Liver (tissue), 9 donors: ENCODE data around the gene SCAMP4. TPM values are rescaled to one million over a fixed set of nuclear protein-coding genes. Genes with fewer than 3 reads are reported as not detected.

Experiments
- DNase-seq: peaks from one replicate; pipeline ENCODE4 v3.0.0-alpha.2; 2017; ENCODE audit warnings: low spot score
- H3K27ac ChIP-seq, 2 donors: one replicate each; pipeline ENCODE4 v1.7.0; 2013; ENCODE audit warnings: inconsistent platforms in 2 of 2, low read length in 2 of 2, control low read depth in 1 of 2, low read depth in 1 of 2, mild to moderate bottlenecking in 1 of 2
- H3K27me3 ChIP-seq, 4 donors: one replicate each; pipeline versions ENCODE4 v1.6.1 to v1.7.0; 2013; ENCODE audit warnings: low read length in 3 of 4, inconsistent platforms in 1 of 4, mild to moderate bottlenecking in 1 of 4, moderate library complexity in 1 of 4; ENCODE audit not compliant: control insufficient read depth in 4 of 4, insufficient read depth in 4 of 4
- H3K36me3 ChIP-seq, 4 donors: one replicate each; pipeline versions ENCODE4 v1.6.1 to v1.7.0; 2013; ENCODE audit warnings: low read length in 3 of 4, mild to moderate bottlenecking in 3 of 4, low read depth in 1 of 4, moderate library complexity in 1 of 4; ENCODE audit not compliant: control insufficient read depth in 4 of 4, insufficient read depth in 3 of 4
- H3K4me1 ChIP-seq, 4 donors: one replicate each; pipeline versions ENCODE4 v1.6.1 to v1.7.0; 2013; ENCODE audit warnings: low read length in 3 of 4, mild to moderate bottlenecking in 3 of 4, moderate library complexity in 1 of 4; ENCODE audit not compliant: control insufficient read depth in 4 of 4, insufficient read depth in 4 of 4
- H3K4me3 ChIP-seq, 3 donors: one replicate each; pipeline versions ENCODE4 v1.6.1 to v1.7.0; 2013; ENCODE audit warnings: low read length in 3 of 3, control low read depth in 1 of 3, low read depth in 1 of 3, mild to moderate bottlenecking in 1 of 3
- H3K9ac ChIP-seq, 2 donors: one replicate each; pipeline ENCODE4 v1.7.0; 2013; ENCODE audit warnings: low read length in 2 of 2, mild to moderate bottlenecking in 2 of 2, moderate library complexity in 2 of 2, control low read depth in 1 of 2, low read depth in 1 of 2
- H3K9me3 ChIP-seq, 4 donors: one replicate each; pipeline versions ENCODE4 v1.6.1 to v1.7.0; 2013; ENCODE audit warnings: low read length in 3 of 4; ENCODE audit not compliant: control insufficient read depth in 4 of 4
- EGR1 ChIP-seq, 2 donors: IDR thresholded peaks; 2 replicates each; pipeline ENCODE4 v1.6.1; 2016 to 2018; ENCODE audit warnings: antibody characterized with exemption in 2 of 2, low read depth in 2 of 2
- FOXA1 ChIP-seq: IDR thresholded peaks from 2 replicates; pipeline ENCODE4 v1.6.1; 2016; ENCODE audit warnings: antibody characterized with exemption
- FOXA2 ChIP-seq: IDR thresholded peaks from 2 replicates; pipeline ENCODE4 v1.6.1; 2016; ENCODE audit warnings: antibody characterized with exemption
- GABPA ChIP-seq, 2 donors: IDR thresholded peaks in 1 of 2; conservative IDR thresholded peaks in 1 of 2; 2 replicates each; pipeline ENCODE4 v1.6.1; 2016; ENCODE audit warnings: antibody characterized with exemption in 2 of 2, mild to moderate bottlenecking in 1 of 2, moderate library complexity in 1 of 2
- HNF4A ChIP-seq, 2 donors: conservative IDR thresholded peaks; 2 replicates each; pipeline ENCODE4 v1.6.1; 2016; ENCODE audit warnings: antibody characterized with exemption in 2 of 2, mild to moderate bottlenecking in 2 of 2
- HNF4G ChIP-seq: IDR thresholded peaks from 2 replicates; pipeline ENCODE4 v1.6.1; 2016; ENCODE audit warnings: antibody characterized with exemption
- JUND ChIP-seq, 2 donors: IDR thresholded peaks; 2 replicates each; pipeline ENCODE4 v1.6.1; 2016; ENCODE audit warnings: antibody characterized with exemption in 2 of 2
- NR2F2 ChIP-seq: IDR thresholded peaks from 2 replicates; pipeline ENCODE4 v1.6.1; 2016; ENCODE audit warnings: antibody characterized with exemption
- RAD21 ChIP-seq, 2 donors: IDR thresholded peaks; 2 replicates each; pipeline ENCODE4 v1.6.1; 2016; ENCODE audit warnings: antibody characterized with exemption in 2 of 2, mild to moderate bottlenecking in 2 of 2
- RXRA ChIP-seq, 2 donors: IDR thresholded peaks; 2 replicates each; pipeline ENCODE4 v1.6.1; 2017 to 2018; ENCODE audit warnings: antibody characterized with exemption in 2 of 2, mild to moderate bottlenecking in 1 of 2
- SP1 ChIP-seq: IDR thresholded peaks from 2 replicates; pipeline ENCODE4 v1.6.1; 2018; ENCODE audit warnings: antibody characterized with exemption, mild to moderate bottlenecking
- TAF1 ChIP-seq: conservative IDR thresholded peaks from 2 replicates; pipeline ENCODE4 v1.6.1; 2016; ENCODE audit warnings: antibody characterized with exemption, mild to moderate bottlenecking
- YY1 ChIP-seq: IDR thresholded peaks from 2 replicates; pipeline ENCODE4 v1.6.1; 2016; ENCODE audit warnings: antibody characterized with exemption, mild to moderate bottlenecking
- WGBS: extraction: QIAGEN DNeasy Blood & Tissue Kit; methylation state at CpG from one replicate; pipeline ENCODE4 v1.1.7; 2013; 5-methylcytosine and 5-hydroxymethylcytosine counted together
- polyA plus RNA-seq, 2 donors: library from polyadenylated mRNA; stranded (reverse) in 1 of 2; unstranded in 1 of 2; fragments of 200-250 nt in 1 of 2; fragments of >200 nt in 1 of 2; fragmentation: Nextera tagmentation in 1 of 2; extraction: Ambion mirVana in 1 of 2; gene quantifications; one replicate each; pipeline versions ENCODE4 v1.2.1 to v1.2.3, GENCODE V29; 2013 to 2015
- total RNA-seq, 2 donors: library from RNA; depleted of rRNA; stranded (reverse); fragments of >200 nt; gene quantifications; one replicate each; pipeline ENCODE4 v1.2.3, GENCODE V29; 2014
- TF ChIP-seq, protein P1 (sequence below): IDR thresholded peaks from 2 replicates; pipeline ENCODE4 v1.6.1; 2016; ENCODE audit warnings: antibody characterized with exemption
- TF ChIP-seq, protein P2 (sequence below): IDR thresholded peaks from 2 replicates; pipeline ENCODE4 v1.6.1; 2016; ENCODE audit warnings: antibody characterized with exemption
- TF ChIP-seq, protein P3 (sequence below): IDR thresholded peaks from 2 replicates; pipeline ENCODE4 v1.6.1; 2016; ENCODE audit warnings: antibody characterized with exemption, mild to moderate bottlenecking
- TF ChIP-seq, protein P4 (sequence below): fragments of 150-350 bp; IDR thresholded peaks from 2 replicates; pipeline ENCODE4 v1.5.1; 2017; ENCODE audit warnings: improper control_type of control experiment, low read depth, low read length; ENCODE audit not compliant: missing input control
- TF ChIP-seq, protein P5 (sequence below): IDR thresholded peaks from 2 replicates; pipeline ENCODE4 v1.6.1; 2016; ENCODE audit warnings: antibody characterized with exemption
- donor health status: healthy.
- donor health status: healthy.
- donor health status: healthy.
- donor health status: healthy.
- donor health status: healthy.

SCAMP4 gene
- total and polyA plus RNA-seq, 4 donors = 13.0 to 22.1 (median 16.6) TPM

DNA sequence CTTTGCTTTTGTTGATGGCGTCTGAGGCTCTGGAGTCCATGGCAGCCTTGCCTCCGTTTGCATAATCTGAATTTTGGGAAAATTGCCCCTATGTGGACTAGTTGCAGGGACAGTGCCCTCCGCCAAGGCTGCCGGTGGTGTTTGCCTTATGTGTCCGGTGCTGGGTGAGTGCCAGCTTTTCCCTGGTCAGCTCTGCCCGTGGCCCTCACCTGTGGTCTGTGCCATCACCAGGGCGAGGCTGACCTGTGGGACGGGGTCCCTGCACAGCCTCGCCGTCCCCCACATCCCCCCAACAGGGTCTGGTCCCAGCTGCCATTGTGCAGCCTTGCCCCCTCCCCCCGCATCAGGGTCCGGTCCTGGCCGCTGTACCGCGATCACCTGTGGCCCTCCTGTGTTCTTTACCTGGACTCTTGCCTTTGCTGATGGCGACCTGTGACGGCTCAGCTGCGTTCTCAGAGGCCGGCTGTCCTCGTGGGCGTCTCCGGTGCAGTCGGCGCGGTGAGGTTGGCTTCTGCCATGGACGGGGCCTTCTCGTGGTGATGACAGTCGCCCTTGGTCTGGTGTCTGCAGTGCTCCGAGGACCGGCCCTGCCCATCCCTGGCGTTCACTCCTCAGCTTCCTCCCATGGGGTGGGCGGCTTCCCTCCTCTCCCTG, 48.4 kb downstream of the SCAMP4 start:
- DNase-seq = no peak
- WGBS = 90% methylated on average over 32 of the region's 32 CpGs
- peaks cover 0 to 10% (median 2%) of the 10 kb centered on the region in 4 donors for H3K36me3 ChIP-seq

DNA sequence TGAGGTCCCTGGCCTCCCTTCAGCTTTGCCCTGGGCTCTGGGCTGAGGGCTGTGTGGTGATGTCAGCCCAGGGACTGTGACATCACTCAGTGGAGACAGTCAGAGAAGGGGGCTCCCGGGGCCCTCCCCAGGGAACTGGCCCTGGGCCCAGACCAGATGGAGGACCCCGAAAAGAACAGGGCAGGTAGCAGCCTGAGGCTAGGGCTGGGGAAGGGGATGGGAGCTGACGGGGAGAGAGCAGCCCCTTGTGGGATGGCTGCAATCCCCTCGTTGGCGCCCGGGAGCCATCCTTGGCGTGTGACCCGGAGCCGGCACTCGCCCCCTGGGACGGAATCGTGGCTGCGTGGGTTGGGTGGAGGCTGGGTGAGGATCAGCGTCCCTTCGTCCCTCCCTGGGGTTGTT, 49.3 kb downstream of the SCAMP4 start:
- WGBS = 96% methylated on average over 15 of the region's 15 CpGs
- H3K36me3 ChIP-seq = peaks cover 0 to 10% (median 2%) of the 10 kb centered on the region in 4 donors

More for the DNA sequence above, 48.4 kb downstream of the SCAMP4 start:
- Histone ChIP-seq H3K4me3 (no peak overlapping the region), H3K9me3 (no peaks in the 10 kb centered on the region), H3K4me1 (no peaks in the 10 kb centered on the region), H3K27me3 (no peaks in the 10 kb centered on the region), H3K27ac (no peak overlapping the region), H3K9ac (no peak overlapping the region)
- no peak for TF ChIP-seq HNF4A (conservative IDR thresholded peaks at IDR 0.05)
- TF ChIP-seq, protein P1, sequence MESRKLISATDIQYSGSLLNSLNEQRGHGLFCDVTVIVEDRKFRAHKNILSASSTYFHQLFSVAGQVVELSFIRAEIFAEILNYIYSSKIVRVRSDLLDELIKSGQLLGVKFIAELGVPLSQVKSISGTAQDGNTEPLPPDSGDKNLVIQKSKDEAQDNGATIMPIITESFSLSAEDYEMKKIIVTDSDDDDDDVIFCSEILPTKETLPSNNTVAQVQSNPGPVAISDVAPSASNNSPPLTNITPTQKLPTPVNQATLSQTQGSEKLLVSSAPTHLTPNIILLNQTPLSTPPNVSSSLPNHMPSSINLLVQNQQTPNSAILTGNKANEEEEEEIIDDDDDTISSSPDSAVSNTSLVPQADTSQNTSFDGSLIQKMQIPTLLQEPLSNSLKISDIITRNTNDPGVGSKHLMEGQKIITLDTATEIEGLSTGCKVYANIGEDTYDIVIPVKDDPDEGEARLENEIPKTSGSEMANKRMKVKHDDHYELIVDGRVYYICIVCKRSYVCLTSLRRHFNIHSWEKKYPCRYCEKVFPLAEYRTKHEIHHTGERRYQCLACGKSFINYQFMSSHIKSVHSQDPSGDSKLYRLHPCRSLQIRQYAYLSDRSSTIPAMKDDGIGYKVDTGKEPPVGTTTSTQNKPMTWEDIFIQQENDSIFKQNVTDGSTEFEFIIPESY = no peak
- no peak for TF ChIP-seq YY1
- no peak for TF ChIP-seq NR2F2
- no peak for TF ChIP-seq JUND (IDR thresholded peaks at IDR 0.05)
- no peak for TF ChIP-seq EGR1 (IDR thresholded peaks at IDR 0.05; ENCODE audit: low read depth in 2 of 2)
- TF ChIP-seq FOXA1 = no peak

More for the DNA sequence above, 49.3 kb downstream of the SCAMP4 start:
- DNase-seq = no peak
- Histone ChIP-seq H3K4me3 (no peak overlapping the region), H3K27ac (no peak overlapping the region), H3K27me3 (no peaks in the 10 kb centered on the region), H3K9me3 (no peaks in the 10 kb centered on the region), H3K4me1 (no peaks in the 10 kb centered on the region), H3K9ac (no peak overlapping the region)
- TF ChIP-seq NR2F2 (no peak), JUND (IDR thresholded peaks at IDR 0.05) (no peak), YY1 (no peak), GABPA (IDR thresholded peaks at IDR 0.05 in 1 of 2, conservative IDR thresholded peaks at IDR 0.05 in 1 of 2) (no peak), EGR1 (IDR thresholded peaks at IDR 0.05; ENCODE audit: low read depth in 2 of 2) (no peak), SP1 (no peak), RXRA (IDR thresholded peaks at IDR 0.05) (no peak), FOXA2 (no peak), TAF1 (no peak), RAD21 (IDR thresholded peaks at IDR 0.05) (no peak), HNF4A (conservative IDR thresholded peaks at IDR 0.05) (no peak), HNF4G (no peak), FOXA1 (no peak)
- TF ChIP-seq, protein P2, sequence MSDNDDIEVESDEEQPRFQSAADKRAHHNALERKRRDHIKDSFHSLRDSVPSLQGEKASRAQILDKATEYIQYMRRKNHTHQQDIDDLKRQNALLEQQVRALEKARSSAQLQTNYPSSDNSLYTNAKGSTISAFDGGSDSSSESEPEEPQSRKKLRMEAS = no peak
- TF ChIP-seq, protein P3, sequence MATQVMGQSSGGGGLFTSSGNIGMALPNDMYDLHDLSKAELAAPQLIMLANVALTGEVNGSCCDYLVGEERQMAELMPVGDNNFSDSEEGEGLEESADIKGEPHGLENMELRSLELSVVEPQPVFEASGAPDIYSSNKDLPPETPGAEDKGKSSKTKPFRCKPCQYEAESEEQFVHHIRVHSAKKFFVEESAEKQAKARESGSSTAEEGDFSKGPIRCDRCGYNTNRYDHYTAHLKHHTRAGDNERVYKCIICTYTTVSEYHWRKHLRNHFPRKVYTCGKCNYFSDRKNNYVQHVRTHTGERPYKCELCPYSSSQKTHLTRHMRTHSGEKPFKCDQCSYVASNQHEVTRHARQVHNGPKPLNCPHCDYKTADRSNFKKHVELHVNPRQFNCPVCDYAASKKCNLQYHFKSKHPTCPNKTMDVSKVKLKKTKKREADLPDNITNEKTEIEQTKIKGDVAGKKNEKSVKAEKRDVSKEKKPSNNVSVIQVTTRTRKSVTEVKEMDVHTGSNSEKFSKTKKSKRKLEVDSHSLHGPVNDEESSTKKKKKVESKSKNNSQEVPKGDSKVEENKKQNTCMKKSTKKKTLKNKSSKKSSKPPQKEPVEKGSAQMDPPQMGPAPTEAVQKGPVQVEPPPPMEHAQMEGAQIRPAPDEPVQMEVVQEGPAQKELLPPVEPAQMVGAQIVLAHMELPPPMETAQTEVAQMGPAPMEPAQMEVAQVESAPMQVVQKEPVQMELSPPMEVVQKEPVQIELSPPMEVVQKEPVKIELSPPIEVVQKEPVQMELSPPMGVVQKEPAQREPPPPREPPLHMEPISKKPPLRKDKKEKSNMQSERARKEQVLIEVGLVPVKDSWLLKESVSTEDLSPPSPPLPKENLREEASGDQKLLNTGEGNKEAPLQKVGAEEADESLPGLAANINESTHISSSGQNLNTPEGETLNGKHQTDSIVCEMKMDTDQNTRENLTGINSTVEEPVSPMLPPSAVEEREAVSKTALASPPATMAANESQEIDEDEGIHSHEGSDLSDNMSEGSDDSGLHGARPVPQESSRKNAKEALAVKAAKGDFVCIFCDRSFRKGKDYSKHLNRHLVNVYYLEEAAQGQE = no peak
- TF ChIP-seq, protein P4, sequence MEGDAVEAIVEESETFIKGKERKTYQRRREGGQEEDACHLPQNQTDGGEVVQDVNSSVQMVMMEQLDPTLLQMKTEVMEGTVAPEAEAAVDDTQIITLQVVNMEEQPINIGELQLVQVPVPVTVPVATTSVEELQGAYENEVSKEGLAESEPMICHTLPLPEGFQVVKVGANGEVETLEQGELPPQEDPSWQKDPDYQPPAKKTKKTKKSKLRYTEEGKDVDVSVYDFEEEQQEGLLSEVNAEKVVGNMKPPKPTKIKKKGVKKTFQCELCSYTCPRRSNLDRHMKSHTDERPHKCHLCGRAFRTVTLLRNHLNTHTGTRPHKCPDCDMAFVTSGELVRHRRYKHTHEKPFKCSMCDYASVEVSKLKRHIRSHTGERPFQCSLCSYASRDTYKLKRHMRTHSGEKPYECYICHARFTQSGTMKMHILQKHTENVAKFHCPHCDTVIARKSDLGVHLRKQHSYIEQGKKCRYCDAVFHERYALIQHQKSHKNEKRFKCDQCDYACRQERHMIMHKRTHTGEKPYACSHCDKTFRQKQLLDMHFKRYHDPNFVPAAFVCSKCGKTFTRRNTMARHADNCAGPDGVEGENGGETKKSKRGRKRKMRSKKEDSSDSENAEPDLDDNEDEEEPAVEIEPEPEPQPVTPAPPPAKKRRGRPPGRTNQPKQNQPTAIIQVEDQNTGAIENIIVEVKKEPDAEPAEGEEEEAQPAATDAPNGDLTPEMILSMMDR = no peak
- TF ChIP-seq, protein P1 = no peak
- TF ChIP-seq, protein P5, sequence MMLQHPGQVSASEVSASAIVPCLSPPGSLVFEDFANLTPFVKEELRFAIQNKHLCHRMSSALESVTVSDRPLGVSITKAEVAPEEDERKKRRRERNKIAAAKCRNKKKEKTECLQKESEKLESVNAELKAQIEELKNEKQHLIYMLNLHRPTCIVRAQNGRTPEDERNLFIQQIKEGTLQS = no peak
